Activated CD8-positive, alpha-beta memory T cell treated with anti-CD3 and anti-CD28 coated beads, Interleukin-2, amount 50 U/mL, for 1 hour (primary cell): ENCODE data around the gene TMEM52B.
"Not testable (repeated sequence)": the region's sequence is repeated elsewhere in the genome, so short reads cannot be mapped to it uniquely, and the experiment has no call there.

Source experiments
- DNase-seq: peaks from one replicate; pipeline ENCODE4 v3.0.0-alpha.2; 2020; ENCODE audit errors: extremely low read depth

Gene TMEM52B

GRCh38 chr12:10171973-10172728, 6.7 kb upstream of the TMEM52B start, which contains the start of gene OLR1:
OLR1 (minus strand) TSS chr12:10172132; CDS start chr12:10172077, 55 bp downstream.
- DNase-seq = no peak

GRCh38 chr12:10174986-10175614, 3.7 kb upstream of the TMEM52B start:
- no peak for DNase-seq

- DNase-seq = no peak
These were observed 2.8 kb upstream of the TMEM52B start for GRCh38 chr12:10175846-10176636.

GRCh38 chr12:10179776-10180181, 947 bp downstream of the TMEM52B start:
- no peak for DNase-seq

- DNase-seq = no peak
These were observed 3.7 kb downstream of the TMEM52B start for GRCh38 chr12:10182354-10183049.

DNA sequence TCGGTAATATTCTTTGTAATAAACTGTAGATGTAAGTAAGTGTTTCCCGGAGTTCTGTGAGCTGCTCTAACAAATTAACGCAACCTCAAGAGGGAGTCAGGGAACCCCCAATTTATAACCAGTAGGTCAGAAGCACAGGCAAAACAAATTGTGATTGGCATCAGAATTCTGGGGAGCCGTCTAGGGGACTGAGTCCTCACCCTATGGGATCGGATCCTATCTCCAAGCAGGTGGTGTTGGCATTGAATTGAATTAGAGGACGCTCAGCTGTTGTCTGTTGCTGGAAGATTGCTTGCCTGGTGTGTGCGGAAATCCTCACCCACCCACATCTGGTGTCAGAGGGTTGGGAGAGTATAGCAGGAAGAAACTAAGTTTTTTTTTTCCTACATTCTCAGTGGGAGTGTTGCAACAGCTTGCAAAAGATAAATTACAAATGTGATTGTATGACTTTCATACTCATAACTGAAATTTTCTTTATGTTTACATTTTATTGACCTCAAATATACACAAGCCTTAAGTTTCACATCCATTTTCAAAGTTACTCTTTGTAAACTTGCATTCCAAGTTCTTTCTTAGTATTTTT, 5.5 kb downstream of the TMEM52B start:
- no peak for DNase-seq

- DNase-seq = no peak
These were observed 7.5 kb downstream of the TMEM52B start for GRCh38 chr12:10186299-10186698.

GRCh38 chr12:10186958-10187357, 8.1 kb downstream of the TMEM52B start:
- not testable (repeated sequence) for DNase-seq

DNA sequence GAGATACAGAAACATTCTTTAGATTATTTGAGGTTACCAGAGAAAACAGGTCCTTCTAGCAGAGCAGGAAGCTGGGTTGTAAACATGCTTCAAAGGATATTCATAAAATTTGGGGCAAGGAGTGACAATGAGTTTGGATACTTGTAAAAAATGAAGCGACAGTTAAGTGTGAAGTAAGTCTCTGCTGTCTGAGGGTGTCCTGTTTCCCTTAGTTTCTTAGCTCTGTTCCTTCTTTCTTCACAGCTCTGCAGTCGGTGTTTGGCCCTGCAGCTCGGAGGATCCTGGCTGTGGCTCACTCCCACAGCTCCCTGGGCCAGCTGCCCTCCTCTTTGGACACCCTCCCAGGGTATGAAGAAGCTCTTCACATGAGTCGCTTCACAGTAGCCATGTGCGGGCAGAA, 10.8 kb downstream of the TMEM52B start:
- no peak for DNase-seq

GRCh38 chr12:10190558-10191388, 11.9 kb downstream of the TMEM52B start:
- no peak for DNase-seq

DNA sequence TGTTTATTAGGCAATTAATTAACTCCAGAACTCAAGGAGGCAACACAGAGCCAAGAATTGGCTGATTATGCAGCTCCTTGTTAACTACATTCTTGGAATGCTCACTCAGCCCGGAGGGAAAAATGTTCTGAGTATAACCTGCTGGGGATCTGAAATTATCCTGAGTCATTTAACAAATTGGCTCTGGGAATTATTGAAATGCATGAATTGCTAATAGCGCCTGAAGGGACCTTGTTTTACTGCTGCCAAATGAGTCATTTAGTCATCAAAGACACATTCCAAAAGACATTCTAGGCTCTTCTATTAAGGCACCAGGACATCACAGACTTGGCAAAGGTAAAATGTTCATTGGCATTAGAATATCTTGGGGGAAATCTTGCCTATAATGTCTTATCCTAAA, 13.0 kb downstream of the TMEM52B start:
- no peak for DNase-seq

GRCh38 chr12:10194160-10194670, 15.4 kb downstream of the TMEM52B start:
- DNase-seq = no peak

DNA sequence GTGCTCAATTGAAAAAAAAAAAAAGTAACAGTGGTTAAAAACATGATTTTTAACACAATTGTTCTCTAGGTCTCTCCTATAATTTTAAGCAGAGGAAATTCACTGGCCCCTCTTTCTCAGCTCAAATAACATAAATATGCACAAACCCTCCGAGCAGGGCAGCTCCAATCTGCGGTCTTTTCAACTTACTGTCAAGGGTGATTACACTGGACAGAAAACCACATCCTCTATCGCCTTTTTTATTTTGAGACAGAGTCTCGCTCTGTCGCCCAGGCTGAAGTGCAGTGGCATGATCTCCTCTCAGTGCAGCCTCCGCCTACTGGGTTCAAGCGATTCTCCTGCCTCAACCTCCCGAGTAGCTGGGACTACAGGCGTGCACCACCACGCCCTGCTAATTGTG, 17.4 kb downstream of the TMEM52B start:
- no peak for DNase-seq

DNA sequence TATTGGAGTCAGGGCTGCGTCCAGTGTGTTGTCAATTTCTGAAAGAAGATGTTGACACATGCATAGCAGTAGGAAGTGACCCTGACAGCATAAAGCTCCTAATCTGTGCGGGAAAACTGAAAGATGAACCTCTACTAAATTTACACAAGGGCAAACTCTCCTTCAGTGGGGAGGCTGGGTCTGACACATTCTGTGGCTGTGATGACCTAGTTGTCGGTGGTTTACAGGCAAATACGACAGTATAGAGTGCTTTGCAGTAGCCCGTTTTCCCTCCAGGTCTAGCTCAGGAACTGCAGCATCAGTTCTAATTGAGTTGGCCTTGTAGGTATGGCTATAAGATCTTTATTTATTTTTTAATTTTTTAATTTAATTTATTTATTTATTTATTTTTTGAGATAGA, 19.0 kb downstream of the TMEM52B start:
- DNase-seq = no peak

GRCh38 chr12:10204495-10204894, 25.7 kb downstream of the TMEM52B start:
- DNase-seq = not testable (repeated sequence)

GRCh38 chr12:10205220-10205807, 26.5 kb downstream of the TMEM52B start:
- DNase-seq = no peak

DNA sequence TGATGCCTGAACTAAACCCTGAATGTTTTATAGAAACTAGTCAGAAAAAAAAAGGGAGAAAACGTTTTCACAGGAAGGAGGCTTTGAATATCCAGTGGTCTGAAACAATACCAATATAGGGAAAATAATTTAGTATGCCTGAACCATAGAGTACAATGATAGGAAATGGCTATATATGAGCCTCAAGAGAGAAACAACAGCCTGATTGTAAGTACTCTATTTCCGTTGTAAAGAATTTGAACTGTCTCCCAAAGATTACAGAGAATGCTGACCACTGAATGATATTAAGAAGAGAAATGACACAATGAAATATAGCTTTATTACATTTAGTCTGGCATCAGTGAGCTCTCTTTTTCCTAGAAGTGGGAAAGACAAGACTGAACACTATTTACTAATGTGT, 28.3 kb downstream of the TMEM52B start:
- DNase-seq = no peak

- DNase-seq = no peak
These were observed 31.4 kb downstream of the TMEM52B start for GRCh38 chr12:10210225-10210624.

- DNase-seq = no peak
These were observed 32.5 kb downstream of the TMEM52B start for GRCh38 chr12:10211101-10211939.
